ENCODE results near the gene VAC14. TPM values are rescaled to one million over a fixed set of nuclear protein-coding genes. Genes with fewer than 3 reads are reported as not detected.

Gene VAC14
- total RNA-seq, 1 donor from 2014 or later, result 52.2 TPM

DNA sequence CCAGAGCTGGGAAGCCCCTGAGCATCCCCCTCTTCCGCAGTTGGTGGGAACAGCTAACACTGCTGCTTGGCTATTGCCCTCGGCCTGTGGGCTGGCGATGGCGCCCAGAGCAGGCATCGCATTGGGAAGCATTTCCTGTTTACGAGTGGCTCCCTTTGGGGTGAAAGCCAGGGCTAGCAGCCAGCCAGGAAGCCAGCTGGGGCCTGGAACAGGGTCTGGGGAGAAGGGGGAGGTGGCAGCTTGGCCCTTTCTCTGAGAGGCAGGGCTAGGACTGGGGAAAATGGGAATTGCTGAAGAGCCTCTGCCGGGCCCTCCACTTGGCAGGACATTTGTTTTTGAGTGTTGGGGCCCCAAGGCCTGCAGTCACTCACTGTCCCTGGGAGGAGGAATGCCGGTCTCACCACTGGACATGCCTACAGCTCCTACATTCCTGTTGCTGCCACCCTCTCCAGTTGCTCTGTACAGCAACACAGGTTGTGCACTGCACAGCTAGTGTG, 112.7 kb downstream of the VAC14 start:
- intact Hi-C loops (cut with DNase I), result no loop called here
- H3K27me3 ChIP-seq, result no peaks in the 10 kb centered on the region
- peak overlapping the region; percentile 89 for H3K27ac ChIP-seq
- DNase-seq (peak; percentile 90), ATAC-seq (peak; percentile 51)
- peaks cover 74% of the 10 kb centered on the region for H3K4me1 ChIP-seq
- no peaks in the 10 kb centered on the region for H3K9me3 ChIP-seq
- no peaks in the 10 kb centered on the region for H3K36me3 ChIP-seq
- H3K4me3 ChIP-seq, result no peak overlapping the region
- TF ChIP-seq, protein P1, sequence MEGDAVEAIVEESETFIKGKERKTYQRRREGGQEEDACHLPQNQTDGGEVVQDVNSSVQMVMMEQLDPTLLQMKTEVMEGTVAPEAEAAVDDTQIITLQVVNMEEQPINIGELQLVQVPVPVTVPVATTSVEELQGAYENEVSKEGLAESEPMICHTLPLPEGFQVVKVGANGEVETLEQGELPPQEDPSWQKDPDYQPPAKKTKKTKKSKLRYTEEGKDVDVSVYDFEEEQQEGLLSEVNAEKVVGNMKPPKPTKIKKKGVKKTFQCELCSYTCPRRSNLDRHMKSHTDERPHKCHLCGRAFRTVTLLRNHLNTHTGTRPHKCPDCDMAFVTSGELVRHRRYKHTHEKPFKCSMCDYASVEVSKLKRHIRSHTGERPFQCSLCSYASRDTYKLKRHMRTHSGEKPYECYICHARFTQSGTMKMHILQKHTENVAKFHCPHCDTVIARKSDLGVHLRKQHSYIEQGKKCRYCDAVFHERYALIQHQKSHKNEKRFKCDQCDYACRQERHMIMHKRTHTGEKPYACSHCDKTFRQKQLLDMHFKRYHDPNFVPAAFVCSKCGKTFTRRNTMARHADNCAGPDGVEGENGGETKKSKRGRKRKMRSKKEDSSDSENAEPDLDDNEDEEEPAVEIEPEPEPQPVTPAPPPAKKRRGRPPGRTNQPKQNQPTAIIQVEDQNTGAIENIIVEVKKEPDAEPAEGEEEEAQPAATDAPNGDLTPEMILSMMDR (IDR thresholded peaks at IDR 0.05), result no peak

DNA sequence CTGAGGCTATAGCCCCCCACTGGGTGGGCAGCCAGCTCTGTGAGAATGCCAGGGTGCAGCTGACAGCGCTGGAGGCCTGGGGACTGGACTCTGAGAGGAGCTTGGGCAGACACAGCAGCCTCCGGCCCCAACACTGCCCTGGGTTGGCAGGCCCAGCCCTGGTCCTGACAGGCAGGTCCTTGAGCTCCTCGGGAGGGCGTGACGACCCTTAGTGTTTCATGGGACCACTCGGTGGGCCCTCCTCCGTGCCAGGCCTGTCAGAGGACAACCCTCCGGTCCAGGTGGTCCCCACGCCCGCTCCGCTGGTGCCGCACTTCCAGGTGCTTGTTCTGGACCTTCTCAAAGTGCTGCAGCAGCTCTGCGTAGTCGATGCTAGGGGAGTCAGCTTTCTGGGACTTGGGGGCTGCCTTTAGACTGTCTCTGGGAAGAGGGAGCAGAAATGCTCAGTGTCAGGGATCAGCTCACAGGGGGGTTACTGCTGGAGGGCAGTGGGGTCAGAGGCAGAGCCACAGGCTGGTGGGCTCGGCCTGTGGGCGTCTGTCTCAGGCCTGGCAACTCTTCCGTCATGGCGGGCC, 113.2 kb downstream of the VAC14 start:
- intact Hi-C loops (cut with DNase I), result no loop called here
- ATAC-seq, result no peak
- no peaks in the 10 kb centered on the region for H3K27me3 ChIP-seq
- H3K4me1 ChIP-seq, result peaks cover 76% of the 10 kb centered on the region
- no peaks in the 10 kb centered on the region for H3K36me3 ChIP-seq
- H3K27ac ChIP-seq, result peak overlapping the region; percentile 89
- no peak overlapping the region for H3K4me3 ChIP-seq
- TF ChIP-seq, protein P1 (IDR thresholded peaks at IDR 0.05), result no peak
- H3K9me3 ChIP-seq, result no peaks in the 10 kb centered on the region
- no peak for DNase-seq

DNA sequence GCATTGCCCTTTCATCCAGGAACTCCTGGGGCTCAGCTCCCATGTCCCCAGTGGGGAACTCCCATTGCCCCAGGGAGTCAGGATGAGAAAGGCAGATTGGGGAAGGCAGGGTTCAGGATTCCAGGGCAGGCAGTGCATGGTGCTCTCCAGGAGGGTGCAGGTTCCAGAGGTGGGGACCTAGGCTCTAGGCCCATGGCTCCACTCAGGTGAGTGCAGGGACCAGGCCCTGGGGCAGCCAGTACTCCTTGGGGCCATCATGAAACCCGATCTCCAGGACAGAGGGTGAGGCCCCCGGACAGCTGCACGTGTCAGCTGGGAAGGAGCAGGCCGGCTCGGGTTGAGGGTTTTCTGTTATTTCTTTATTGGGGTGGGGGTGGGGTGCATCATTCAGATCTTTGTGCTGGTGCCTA, 113.9 kb downstream of the VAC14 start:
- Histone ChIP-seq H3K9me3 (no peaks in the 10 kb centered on the region), H3K4me1 (peaks cover 76% of the 10 kb centered on the region), H3K27ac (peak overlapping the region; percentile 82), H3K4me3 (no peak overlapping the region), H3K36me3 (no peaks in the 10 kb centered on the region), H3K27me3 (no peaks in the 10 kb centered on the region)
- TF ChIP-seq, protein P1 (IDR thresholded peaks at IDR 0.05), result no peak
- DNase-seq (no peak), ATAC-seq (no peak)
- intact Hi-C loops (cut with DNase I), result no loop called here

DNA sequence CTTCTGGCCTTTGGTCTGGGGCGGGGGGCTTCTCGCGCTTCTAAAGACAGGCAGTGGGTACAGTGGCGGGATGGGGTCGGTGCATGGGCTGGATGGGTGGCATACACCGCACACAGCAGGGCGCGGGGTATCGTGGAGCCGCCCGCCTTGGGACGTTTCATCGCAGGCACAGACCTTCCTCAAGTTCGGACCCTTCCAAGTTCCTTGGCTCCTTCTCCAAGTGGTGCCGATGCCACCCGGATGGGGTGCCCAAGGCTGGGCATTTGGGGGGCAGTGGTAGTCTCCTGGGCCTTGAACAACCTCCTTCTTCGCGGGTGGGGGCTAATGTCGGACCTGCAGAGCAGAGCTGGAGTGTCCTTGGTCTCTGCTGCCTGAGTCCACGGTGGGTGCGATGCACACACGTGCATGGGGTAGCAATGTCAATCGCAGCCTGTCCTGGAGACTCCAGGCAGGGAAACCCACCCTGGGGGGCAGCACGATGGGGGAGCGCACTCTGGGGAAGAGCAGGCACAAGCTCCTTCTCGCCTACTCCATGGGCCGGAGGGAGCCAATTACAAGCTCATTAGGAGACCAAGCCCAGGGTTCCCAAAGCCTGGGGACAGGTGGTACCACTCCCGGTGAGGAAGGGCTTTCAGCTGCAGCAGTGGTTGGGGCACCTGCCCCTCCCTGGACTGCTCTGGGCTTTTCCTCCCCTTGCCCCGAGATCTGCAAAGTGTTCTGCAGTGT, 114.4 kb downstream of the VAC14 start:
- Histone ChIP-seq H3K4me3 (peak overlapping the region; percentile 39), H3K27ac (peak overlapping the region; percentile 82), H3K4me1 (peaks cover 74% of the 10 kb centered on the region), H3K36me3 (no peaks in the 10 kb centered on the region), H3K27me3 (no peaks in the 10 kb centered on the region), H3K9me3 (no peaks in the 10 kb centered on the region)
- TF ChIP-seq, protein P1 (IDR thresholded peaks at IDR 0.05), result no peak
- DNase-seq (no peak), ATAC-seq (no peak)
- intact Hi-C loops (cut with DNase I), result no loop called here

DNA sequence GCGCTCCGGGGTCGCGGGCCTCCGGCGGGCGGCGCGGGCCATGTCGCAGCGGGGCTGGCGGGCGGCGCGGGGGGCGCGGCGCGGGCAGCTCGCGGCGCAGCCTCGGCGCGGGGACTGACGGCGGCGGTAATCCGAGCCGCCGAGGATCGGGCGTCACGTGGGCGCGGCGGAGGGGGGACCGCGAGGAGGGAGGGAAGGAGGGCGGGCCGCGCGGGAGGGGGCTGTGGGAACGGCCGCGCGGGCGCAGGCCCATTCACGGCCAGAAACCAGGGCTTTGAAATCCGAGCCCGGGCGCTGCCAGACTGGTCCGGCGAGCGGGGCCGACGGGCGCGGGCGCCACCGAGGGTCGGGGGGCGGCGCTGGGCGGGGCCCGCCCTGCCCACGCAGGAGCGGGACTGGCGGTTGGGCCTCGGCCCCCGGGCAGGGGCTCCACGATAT, 115.0 kb downstream of the VAC14 start, which contains the start of gene MTSS2:
TSS of gene MTSS2 (minus strand) at position 116 of the 438 bp plus-strand sequence. CDS start 262 bp downstream, outside the sequence.
- peak within 1 kb of the TSS; percentile 82 for H3K27ac ChIP-seq
- intact Hi-C loops (cut with DNase I), result no loop called here

More for the DNA sequence above, 115.0 kb downstream of the VAC14 start, which contains the start of gene MTSS2:
- DNase-seq (peak; percentile 93), ATAC-seq (peak; percentile 69)
- TF ChIP-seq, protein P1 (IDR thresholded peaks at IDR 0.05), result no peak
- Histone ChIP-seq H3K4me1 (peaks cover 74% of the 10 kb centered on the region), H3K9me3 (no peaks in the 10 kb centered on the region), H3K27me3 (no peaks in the 10 kb centered on the region), H3K36me3 (no peaks in the 10 kb centered on the region), H3K4me3 (peak within 1 kb of the TSS; percentile 73)

Measured in upper lobe of right lung (tissue), 1 donor.